ENCODE measurements around the gene OR13C9. TPM values are rescaled to one million over a fixed set of nuclear protein-coding genes. Genes with fewer than 3 reads are reported as not detected.

Gene OR13C9
- total RNA-seq, 1 donor from 2014 or later, result not detected

GRCh38 chr9:104589626-104590025 lies 28.4 kb downstream of the OR13C9 start:
- no peak for DNase-seq (ENCODE audit: low spot score in 2 of 2)
- no peak overlapping the region for H3K4me3 ChIP-seq
- H3K4me1 ChIP-seq, result no peaks in the 10 kb centered on the region
- H3K36me3 ChIP-seq, result no peaks in the 10 kb centered on the region
- intact Hi-C loops (cut with DNase I), result no loop called here
- H3K27ac ChIP-seq, result no peak overlapping the region
- TF ChIP-seq, protein P1, sequence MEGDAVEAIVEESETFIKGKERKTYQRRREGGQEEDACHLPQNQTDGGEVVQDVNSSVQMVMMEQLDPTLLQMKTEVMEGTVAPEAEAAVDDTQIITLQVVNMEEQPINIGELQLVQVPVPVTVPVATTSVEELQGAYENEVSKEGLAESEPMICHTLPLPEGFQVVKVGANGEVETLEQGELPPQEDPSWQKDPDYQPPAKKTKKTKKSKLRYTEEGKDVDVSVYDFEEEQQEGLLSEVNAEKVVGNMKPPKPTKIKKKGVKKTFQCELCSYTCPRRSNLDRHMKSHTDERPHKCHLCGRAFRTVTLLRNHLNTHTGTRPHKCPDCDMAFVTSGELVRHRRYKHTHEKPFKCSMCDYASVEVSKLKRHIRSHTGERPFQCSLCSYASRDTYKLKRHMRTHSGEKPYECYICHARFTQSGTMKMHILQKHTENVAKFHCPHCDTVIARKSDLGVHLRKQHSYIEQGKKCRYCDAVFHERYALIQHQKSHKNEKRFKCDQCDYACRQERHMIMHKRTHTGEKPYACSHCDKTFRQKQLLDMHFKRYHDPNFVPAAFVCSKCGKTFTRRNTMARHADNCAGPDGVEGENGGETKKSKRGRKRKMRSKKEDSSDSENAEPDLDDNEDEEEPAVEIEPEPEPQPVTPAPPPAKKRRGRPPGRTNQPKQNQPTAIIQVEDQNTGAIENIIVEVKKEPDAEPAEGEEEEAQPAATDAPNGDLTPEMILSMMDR (IDR thresholded peaks at IDR 0.05), result no peak
- no peaks in the 10 kb centered on the region for H3K27me3 ChIP-seq
- no peaks in the 10 kb centered on the region for H3K9me3 ChIP-seq

- H3K4me1 ChIP-seq, result no peaks in the 10 kb centered on the region
- no peak overlapping the region for H3K27ac ChIP-seq
- H3K9me3 ChIP-seq, result no peaks in the 10 kb centered on the region
- intact Hi-C loops (cut with DNase I), result no loop called here
- no peaks in the 10 kb centered on the region for H3K27me3 ChIP-seq
- H3K36me3 ChIP-seq, result no peaks in the 10 kb centered on the region
- TF ChIP-seq, protein P1 (IDR thresholded peaks at IDR 0.05), result no peak
- H3K4me3 ChIP-seq, result no peak overlapping the region
- no peak for DNase-seq (ENCODE audit: low spot score in 2 of 2)
Observed at GRCh38 chr9:104586496-104587180, 31.4 kb downstream of the OR13C9 start.

DNA sequence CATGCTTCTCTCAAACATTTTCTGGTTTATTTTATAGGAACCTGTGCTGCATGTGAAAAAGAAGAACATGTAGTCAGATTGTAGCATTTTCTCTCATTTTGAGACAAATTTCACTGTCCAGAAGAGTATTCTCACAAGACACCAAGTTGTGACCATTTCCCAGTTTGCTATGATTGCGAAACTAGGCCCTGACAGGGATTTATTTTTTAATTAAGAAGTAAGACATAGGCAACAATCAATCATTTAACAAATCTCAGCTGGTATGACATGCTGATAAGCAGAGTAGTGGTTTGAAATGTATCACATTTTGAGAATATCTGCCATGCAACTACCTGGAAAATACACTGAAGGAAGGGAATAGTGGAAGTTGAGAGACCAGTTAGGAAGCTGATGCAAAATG lies 37.4 kb downstream of the OR13C9 start:
- TF ChIP-seq, protein P1 (IDR thresholded peaks at IDR 0.05), result no peak

GRCh38 chr9:104577263-104577662 lies 40.7 kb downstream of the OR13C9 start:
- H3K4me3 ChIP-seq, result no peak overlapping the region
- no peaks in the 10 kb centered on the region for H3K36me3 ChIP-seq
- no peaks in the 10 kb centered on the region for H3K4me1 ChIP-seq
- TF ChIP-seq, protein P1 (IDR thresholded peaks at IDR 0.05), result no peak
- H3K27ac ChIP-seq, result no peak overlapping the region
- no peaks in the 10 kb centered on the region for H3K9me3 ChIP-seq
- intact Hi-C loops (cut with DNase I), result no loop called here
- DNase-seq (ENCODE audit: low spot score in 2 of 2), result no peak
- no peaks in the 10 kb centered on the region for H3K27me3 ChIP-seq

More for the DNA sequence above, 37.4 kb downstream of the OR13C9 start:
- Histone ChIP-seq H3K27ac (no peak overlapping the region), H3K27me3 (no peaks in the 10 kb centered on the region), H3K4me1 (no peaks in the 10 kb centered on the region), H3K36me3 (no peaks in the 10 kb centered on the region), H3K4me3 (no peak overlapping the region), H3K9me3 (no peaks in the 10 kb centered on the region)
- no peak for DNase-seq (ENCODE audit: low spot score in 2 of 2)
- intact Hi-C loops (cut with DNase I), result no loop called here

DNA sequence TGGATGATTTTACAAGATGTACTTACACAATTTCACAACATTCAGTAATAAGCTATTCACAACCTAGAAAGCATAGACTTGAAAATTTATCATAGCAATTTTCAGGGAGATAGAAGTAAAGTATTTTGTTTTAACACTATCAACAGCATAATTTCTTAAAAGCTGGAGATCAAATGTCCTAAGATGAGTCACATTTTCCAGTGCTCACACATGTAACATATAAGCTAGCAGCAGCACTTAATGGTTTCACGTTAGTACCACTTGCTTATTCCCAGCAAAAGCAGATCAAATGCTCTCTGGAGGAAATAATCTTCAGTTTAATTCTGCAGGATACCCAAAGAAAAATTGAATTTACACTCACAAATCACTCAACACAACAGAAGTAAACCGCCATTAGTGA lies 42.5 kb downstream of the OR13C9 start:
- H3K9me3 ChIP-seq, result no peaks in the 10 kb centered on the region
- DNase-seq (ENCODE audit: low spot score in 2 of 2), result no peak
- H3K4me3 ChIP-seq, result no peak overlapping the region
- H3K36me3 ChIP-seq, result no peaks in the 10 kb centered on the region
- H3K27me3 ChIP-seq, result no peaks in the 10 kb centered on the region
- no peaks in the 10 kb centered on the region for H3K4me1 ChIP-seq
- intact Hi-C loops (cut with DNase I), result no loop called here
- TF ChIP-seq, protein P1 (IDR thresholded peaks at IDR 0.05), result no peak
- no peak overlapping the region for H3K27ac ChIP-seq

- TF ChIP-seq, protein P1 (IDR thresholded peaks at IDR 0.05), result no peak
- intact Hi-C loops (cut with DNase I), result no loop called here
- Histone ChIP-seq H3K36me3 (no peaks in the 10 kb centered on the region), H3K9me3 (no peaks in the 10 kb centered on the region), H3K4me3 (no peak overlapping the region), H3K4me1 (no peaks in the 10 kb centered on the region), H3K27ac (no peak overlapping the region), H3K27me3 (no peaks in the 10 kb centered on the region)
- DNase-seq (ENCODE audit: low spot score in 2 of 2), result no peak
Observed at GRCh38 chr9:104572612-104573011, 45.4 kb downstream of the OR13C9 start.
